ENCODE measurements around the gene CDK2. TPM values are rescaled to one million over a fixed set of nuclear protein-coding genes. Genes with fewer than 3 reads are reported as not detected.

The CDK2 gene
- total RNA-seq, 1 donor from 2014 or later = 29.0 TPM

GRCh38 chr12:55933169-55933798 is 33.3 kb upstream of the CDK2 start:
- Mint-ChIP-seq H3K27ac (peak overlapping the region; percentile 98), H3K27me3 (no peaks in the 10 kb centered on the region), H3K9me3 (no peaks in the 10 kb centered on the region), H3K36me3 (ENCODE audit: low read depth) (peaks cover 48% of the 10 kb centered on the region), H3K4me3 (peak overlapping the region; percentile 92), H3K4me1 (peaks cover 60% of the 10 kb centered on the region)
- ChIA-PET CTCF (interaction anchor here (0.5 to 5.7 kb wide), 3 partner anchors 116 to 199 kb away, joined by 3 to 33 read pairs (median 4); partner anchors contain the start of genes ORMDL2 and SARNP), POLR2A (interaction anchor here (0.6 to 3.2 kb wide), 4 partner anchors 29 to 115 kb away, joined by 4 to 19 read pairs (median 12); partner anchors contain the start of genes DNAJC14, ORMDL2, RAB5B and SARNP)
- TF ChIP-seq CTCF (IDR thresholded peaks at IDR 0.05) = no peak
- no peak for ATAC-seq (ENCODE audit: low read depth)
- DNase-seq = no peak
- intact Hi-C loops (cut with micrococcal nuclease) = no loop called here

- Mint-ChIP-seq H3K36me3 (ENCODE audit: low read depth) (peaks cover 56% of the 10 kb centered on the region), H3K4me3 (no peak overlapping the region), H3K27me3 (no peaks in the 10 kb centered on the region), H3K9me3 (no peaks in the 10 kb centered on the region), H3K4me1 (peaks cover 53% of the 10 kb centered on the region), H3K27ac (peak overlapping the region; percentile 3)
- intact Hi-C loops (cut with micrococcal nuclease) = no loop called here
- CTCF ChIA-PET = interaction anchor here (0.5 to 5.7 kb wide), 6 partner anchors 9 to 224 kb away, joined by 3 to 33 read pairs (median 4); partner anchors contain the start of genes ORMDL2 and SARNP
- no peak for ATAC-seq (ENCODE audit: low read depth)
- no peak for DNase-seq
- no peak for TF ChIP-seq CTCF (IDR thresholded peaks at IDR 0.05)
- POLR2A ChIA-PET = interaction anchor here (0.5 to 3.2 kb wide), 5 partner anchors 10 to 195 kb away, joined by 3 to 19 read pairs (median 9); partner anchors contain the start of genes DNAJC14, ORMDL2, RAB5B and SARNP
Observed at GRCh38 chr12:55933799-55934742, 32.6 kb upstream of the CDK2 start.

- no peak for TF ChIP-seq CTCF (IDR thresholded peaks at IDR 0.05)
- H3K27ac Mint-ChIP-seq = peak overlapping the region; percentile 9
- CTCF ChIA-PET = interaction anchor here (0.6 to 5.7 kb wide), 4 partner anchors 8 to 225 kb away, joined by 4 to 33 read pairs (median 4); no protein-coding TSS in a partner anchor
- H3K27me3 Mint-ChIP-seq = no peaks in the 10 kb centered on the region
- DNase-seq (no peak), ATAC-seq (ENCODE audit: low read depth) (no peak)
- peaks cover 47% of the 10 kb centered on the region for H3K4me1 Mint-ChIP-seq
- no peak overlapping the region for H3K4me3 Mint-ChIP-seq
- H3K9me3 Mint-ChIP-seq = no peaks in the 10 kb centered on the region
- POLR2A ChIA-PET = interaction anchor here (1.0 to 1.7 kb wide), 2 partner anchors 8 to 196 kb away, joined by 4 to 7 read pairs; partner anchors contain the start of gene PYM1
- peaks cover 62% of the 10 kb centered on the region for H3K36me3 Mint-ChIP-seq (ENCODE audit: low read depth)
- intact Hi-C loops (cut with micrococcal nuclease) = no loop called here
Observed at GRCh38 chr12:55934773-55935172, 31.9 kb upstream of the CDK2 start.

- TF ChIP-seq CTCF (IDR thresholded peaks at IDR 0.05) = no peak
- Mint-ChIP-seq H3K36me3 (ENCODE audit: low read depth) (peaks cover 71% of the 10 kb centered on the region), H3K9me3 (no peaks in the 10 kb centered on the region), H3K27me3 (no peaks in the 10 kb centered on the region), H3K4me3 (no peak overlapping the region), H3K4me1 (peaks cover 46% of the 10 kb centered on the region), H3K27ac (no peak overlapping the region)
- ChIA-PET CTCF (no interaction called here), POLR2A (interaction anchor here (1.7 kb wide), 1 partner anchor 9 kb away, joined by 7 read pairs; the partner anchor contains the start of gene PYM1)
- DNase-seq = no peak
- ATAC-seq (ENCODE audit: low read depth) = no peak
- intact Hi-C loops (cut with micrococcal nuclease) = no loop called here
Observed at GRCh38 chr12:55935738-55936151, 30.9 kb upstream of the CDK2 start.
